Left lung (tissue), 10 donors: Measurements from ENCODE around the gene CBX6. TPM values are rescaled to one million over a fixed set of nuclear protein-coding genes. Genes with fewer than 3 reads are reported as not detected.

ENCODE experiments used
- ATAC-seq: fragments of 200-7000 bp; cut with Tn5 transposase; one replicate; pipeline ENCODE4 v1.9.1; 2020; ENCODE audit warnings: moderate library complexity
- DNase-seq, 4 donors: peaks; one replicate each; pipeline ENCODE4 v3.0.0-alpha.2; 2013 to 2020
- H3K27ac ChIP-seq, 2 donors: fragments of 200-600 bp; sonication (generic) in 1 of 2; one replicate each; pipeline versions ENCODE4 v1.5.0 to v1.8.0; 2020 to 2021
- H3K27me3 ChIP-seq, 2 donors: fragments of 200-600 bp; sonication (generic) in 1 of 2; one replicate each; pipeline versions ENCODE4 v1.5.0 to v1.8.0; 2020 to 2021
- H3K36me3 ChIP-seq, 2 donors: fragments of 200-600 bp; sonication (generic) in 1 of 2; one replicate each; pipeline versions ENCODE4 v1.5.0 to v1.8.0; 2020 to 2021
- H3K4me1 ChIP-seq, 2 donors: fragments of 200-600 bp; one replicate each; pipeline ENCODE4 v1.8.0; 2021
- H3K4me3 ChIP-seq, 2 donors: fragments of 200-600 bp; sonication (generic) in 1 of 2; one replicate each; pipeline versions ENCODE4 v1.5.0 to v1.8.0; 2020 to 2021; ENCODE audit warnings: mild to moderate bottlenecking in 1 of 2
- H3K9me3 ChIP-seq, 2 donors: fragments of 200-600 bp; sonication (generic) in 1 of 2; one replicate each; pipeline versions ENCODE4 v1.5.0 to v1.8.0; 2020 to 2021
- intact Hi-C, 2 donors: fragments of 100-400 bp; cut with DNase I; formaldehyde crosslinking; loops; one replicate each; pipeline versions ENCODE4 v1.11.2 to v1.14.2; 2022
- polyA plus RNA-seq, 6 donors: library from polyadenylated mRNA; unstranded; fragments of 120-200 nt; gene quantifications; one replicate each; pipeline ENCODE4 v1.2.1, GENCODE V29; 2013; ENCODE audit not compliant: insufficient read length in 6 of 6
- total RNA-seq, 2 donors: library from RNA; stranded (reverse); fragmentation: NEBNext Ultra II Directional; extraction: Animal tissue kit (Norgen Biotek cat#: 25700); gene quantifications; one replicate each; pipeline ENCODE4 v1.2.1, GENCODE V29; 2021
- TF ChIP-seq, protein P1 (sequence below), 2 donors: fragments of 200-600 bp; sonication (generic) in 1 of 2; IDR thresholded peaks; one replicate each; pipeline versions ENCODE4 v1.5.0 to v1.8.0; 2021; ENCODE audit warnings: antibody characterized with exemption in 2 of 2
- donor health status: DM: no; HTN: yes; CAD: no.
- donor health status: DM: no; HTN: no; CAD: no.

The CBX6 gene
- total and polyA plus RNA-seq, 8 donors, result 22.0 to 80.0 (median 43.6) TPM

DNA sequence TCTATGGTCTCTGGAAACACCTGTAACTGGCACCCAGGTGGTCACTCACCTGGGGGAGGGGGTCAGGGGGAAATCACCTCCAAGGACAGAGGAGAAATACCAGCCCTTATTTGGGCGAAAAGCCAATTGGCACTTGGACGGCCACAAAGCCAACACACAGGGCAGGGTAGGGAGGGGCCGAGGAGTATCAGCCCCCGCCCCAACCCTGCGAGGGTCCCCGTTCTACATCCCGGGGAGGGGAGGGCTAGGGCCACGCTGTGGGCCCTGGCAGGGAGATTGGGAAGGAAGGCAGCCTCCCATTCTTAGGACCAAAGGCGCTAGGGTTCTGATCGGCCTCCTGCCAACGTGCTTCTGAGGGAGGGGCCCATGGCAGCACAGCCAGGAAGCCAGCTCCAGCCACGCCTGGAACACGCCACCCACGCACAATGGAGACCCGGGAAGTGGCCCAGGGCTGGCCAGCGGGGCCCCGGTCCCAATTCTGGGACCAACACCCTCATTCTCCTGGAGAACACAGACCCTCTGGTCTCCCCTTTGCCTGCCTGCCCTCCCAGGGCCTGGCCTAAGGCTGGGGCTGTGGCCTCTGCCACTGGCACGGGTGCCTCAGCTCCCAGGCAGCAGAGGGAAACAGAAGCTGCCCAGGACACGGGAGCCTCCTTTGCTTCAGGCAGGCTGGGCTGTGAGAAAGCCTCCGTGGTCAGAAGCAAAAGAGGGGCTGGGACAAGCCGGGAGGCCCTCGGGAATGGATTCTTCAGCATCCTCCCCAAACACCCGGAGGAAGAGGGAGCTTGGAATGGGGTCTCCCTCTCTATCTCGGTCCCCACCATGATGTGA lies 7.4 kb downstream of the CBX6 start:
- TF ChIP-seq, protein P1, sequence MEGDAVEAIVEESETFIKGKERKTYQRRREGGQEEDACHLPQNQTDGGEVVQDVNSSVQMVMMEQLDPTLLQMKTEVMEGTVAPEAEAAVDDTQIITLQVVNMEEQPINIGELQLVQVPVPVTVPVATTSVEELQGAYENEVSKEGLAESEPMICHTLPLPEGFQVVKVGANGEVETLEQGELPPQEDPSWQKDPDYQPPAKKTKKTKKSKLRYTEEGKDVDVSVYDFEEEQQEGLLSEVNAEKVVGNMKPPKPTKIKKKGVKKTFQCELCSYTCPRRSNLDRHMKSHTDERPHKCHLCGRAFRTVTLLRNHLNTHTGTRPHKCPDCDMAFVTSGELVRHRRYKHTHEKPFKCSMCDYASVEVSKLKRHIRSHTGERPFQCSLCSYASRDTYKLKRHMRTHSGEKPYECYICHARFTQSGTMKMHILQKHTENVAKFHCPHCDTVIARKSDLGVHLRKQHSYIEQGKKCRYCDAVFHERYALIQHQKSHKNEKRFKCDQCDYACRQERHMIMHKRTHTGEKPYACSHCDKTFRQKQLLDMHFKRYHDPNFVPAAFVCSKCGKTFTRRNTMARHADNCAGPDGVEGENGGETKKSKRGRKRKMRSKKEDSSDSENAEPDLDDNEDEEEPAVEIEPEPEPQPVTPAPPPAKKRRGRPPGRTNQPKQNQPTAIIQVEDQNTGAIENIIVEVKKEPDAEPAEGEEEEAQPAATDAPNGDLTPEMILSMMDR (IDR thresholded peaks at IDR 0.05), result no peak
- Histone ChIP-seq H3K27ac (peak overlapping the region; percentile 53 to 69), H3K27me3 (peaks cover 0 to 14% of the 10 kb centered on the region in 2 donors), H3K9me3 (no peaks in the 10 kb centered on the region), H3K4me3 (no peak overlapping the region), H3K36me3 (peaks cover 0 to 41% of the 10 kb centered on the region in 2 donors), H3K4me1 (peaks cover 13 to 46% of the 10 kb centered on the region in 2 donors)
- ATAC-seq, result peak; percentile 26
- intact Hi-C loops, result no loop called here
- no peak for DNase-seq

DNA sequence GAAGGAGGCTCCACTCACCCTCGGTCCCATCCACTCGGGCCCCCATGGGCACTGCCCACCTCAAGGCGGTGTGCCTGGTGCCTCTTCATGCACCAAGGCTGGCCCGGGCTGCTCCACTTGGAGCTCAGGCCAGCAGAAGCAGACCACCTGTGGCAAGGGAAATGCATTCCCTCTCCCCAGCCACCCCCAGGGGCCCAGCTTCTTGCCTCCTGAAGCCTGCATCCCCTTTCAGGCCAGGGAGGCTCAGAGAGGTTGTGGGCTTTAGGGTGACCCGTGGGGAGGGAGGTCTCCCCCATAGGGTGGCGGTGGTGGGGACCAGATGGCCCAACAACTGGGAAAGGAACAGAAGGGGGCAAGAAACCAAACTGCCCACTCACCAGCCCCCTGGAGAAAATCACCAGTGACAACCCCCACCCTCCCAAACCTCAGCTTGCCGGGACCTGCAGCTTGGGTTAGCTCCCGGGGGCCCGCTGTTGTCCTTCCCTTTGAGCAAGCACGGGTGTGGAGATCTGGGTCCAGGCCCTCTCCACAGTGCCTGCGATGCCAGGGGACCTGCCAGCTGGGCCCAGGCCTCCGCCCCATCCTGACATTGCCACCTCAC lies 8.4 kb downstream of the CBX6 start:
- Histone ChIP-seq H3K27me3 (peaks cover 0 to 15% of the 10 kb centered on the region in 2 donors), H3K27ac (no peak overlapping the region), H3K4me3 (no peak overlapping the region), H3K9me3 (no peaks in the 10 kb centered on the region), H3K36me3 (peaks cover 0 to 39% of the 10 kb centered on the region in 2 donors), H3K4me1 (peaks cover 13 to 36% of the 10 kb centered on the region in 2 donors)
- TF ChIP-seq, protein P1 (IDR thresholded peaks at IDR 0.05), result no peak
- DNase-seq (no peak), ATAC-seq (no peak)
- intact Hi-C loops, result no loop called here

DNA sequence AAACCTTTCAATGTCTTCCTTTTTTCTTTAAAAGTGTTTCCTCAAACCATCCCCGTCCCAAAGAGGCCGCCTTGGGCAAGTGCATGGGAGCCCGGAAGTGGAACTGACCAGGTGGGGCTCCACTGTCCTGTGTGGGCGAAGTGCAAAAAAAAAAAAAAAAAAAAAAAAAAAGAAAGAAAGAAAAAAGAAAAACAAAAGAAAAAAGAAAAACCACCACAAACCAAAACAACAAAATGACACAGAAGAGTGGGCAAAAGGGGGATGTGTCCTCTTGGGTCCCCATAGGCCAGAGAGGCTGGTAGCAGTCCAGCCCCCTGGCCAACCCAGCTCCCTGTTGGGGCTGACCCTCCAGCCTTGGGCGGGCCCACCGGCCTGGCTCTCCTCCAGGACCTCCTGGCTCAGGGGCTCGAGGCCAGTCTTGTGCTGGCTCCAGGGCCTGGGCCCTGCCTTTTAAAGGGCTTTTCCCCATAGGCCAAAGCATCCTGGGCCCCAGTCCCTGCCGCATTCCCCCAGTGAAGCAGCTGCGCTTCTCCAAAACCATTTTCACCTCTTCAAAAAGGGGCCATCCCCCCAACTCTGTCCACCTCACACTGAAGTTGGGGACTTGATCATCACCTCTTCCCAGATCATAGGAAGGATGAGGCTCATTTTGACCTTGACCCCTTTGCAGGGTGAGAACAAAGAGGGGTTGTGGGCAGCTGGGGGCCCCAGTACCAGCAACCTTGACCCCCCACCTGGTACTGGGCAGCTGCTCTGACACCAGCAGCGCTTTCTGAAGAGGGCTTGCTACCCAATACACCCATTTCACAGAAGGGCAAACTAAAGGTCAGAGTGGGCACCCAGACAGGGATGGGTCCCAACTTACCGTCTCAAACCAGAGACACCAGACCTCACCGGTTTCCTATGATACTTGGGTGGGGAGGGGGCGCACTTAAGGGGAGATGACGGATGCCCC lies 9.4 kb downstream of the CBX6 start:
- Histone ChIP-seq H3K4me3 (no peak overlapping the region), H3K9me3 (no peaks in the 10 kb centered on the region), H3K27ac (no peak overlapping the region), H3K27me3 (peaks cover 0 to 15% of the 10 kb centered on the region in 2 donors), H3K36me3 (peaks cover 0 to 32% of the 10 kb centered on the region in 2 donors), H3K4me1 (peaks cover 13 to 33% of the 10 kb centered on the region in 2 donors)
- intact Hi-C loops, result no loop called here
- ATAC-seq (peak; percentile 9), DNase-seq (peak in 1 of 4 donors; percentile 81)
- TF ChIP-seq, protein P1 (IDR thresholded peaks at IDR 0.05), result no peak

DNA sequence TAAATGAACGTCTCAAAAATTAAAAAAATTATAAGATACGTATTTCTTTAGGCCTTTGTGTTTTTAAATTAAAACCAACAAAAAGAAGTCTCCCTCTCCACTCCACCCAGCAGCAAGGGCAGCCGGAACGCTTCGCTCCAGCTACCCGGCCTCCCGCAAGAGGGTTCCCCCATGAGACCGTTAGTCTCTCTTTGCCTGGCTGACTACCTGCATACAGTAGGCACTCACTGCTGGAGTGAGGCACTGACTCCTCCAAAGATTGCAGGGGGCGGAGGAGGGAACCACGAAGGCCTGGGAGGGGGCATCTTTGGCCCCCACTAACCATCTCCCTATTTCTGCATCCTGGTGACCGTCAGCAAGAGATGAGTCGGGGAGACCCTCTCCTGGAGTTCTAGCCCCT lies 10.1 kb downstream of the CBX6 start:
- Histone ChIP-seq H3K9me3 (no peaks in the 10 kb centered on the region), H3K27me3 (peaks cover 0 to 15% of the 10 kb centered on the region in 2 donors), H3K4me1 (peaks cover 13 to 33% of the 10 kb centered on the region in 2 donors), H3K4me3 (no peak overlapping the region), H3K27ac (no peak overlapping the region), H3K36me3 (peaks cover 0 to 24% of the 10 kb centered on the region in 2 donors)
- intact Hi-C loops, result no loop called here
- DNase-seq, result no peak
- ATAC-seq, result no peak
- TF ChIP-seq, protein P1 (IDR thresholded peaks at IDR 0.05), result no peak
